GM15510 (cell line): ENCODE results near the gene GAREM2.

Source experiments
- POLR2A ChIP-seq: IDR thresholded peaks from 3 replicates; pipeline ENCODE4 v1.6.1; 2011; ENCODE audit warnings: borderline replicate concordance; ENCODE audit not compliant: insufficient read length; ENCODE audit errors: extremely low read depth

GAREM2 gene

DNA sequence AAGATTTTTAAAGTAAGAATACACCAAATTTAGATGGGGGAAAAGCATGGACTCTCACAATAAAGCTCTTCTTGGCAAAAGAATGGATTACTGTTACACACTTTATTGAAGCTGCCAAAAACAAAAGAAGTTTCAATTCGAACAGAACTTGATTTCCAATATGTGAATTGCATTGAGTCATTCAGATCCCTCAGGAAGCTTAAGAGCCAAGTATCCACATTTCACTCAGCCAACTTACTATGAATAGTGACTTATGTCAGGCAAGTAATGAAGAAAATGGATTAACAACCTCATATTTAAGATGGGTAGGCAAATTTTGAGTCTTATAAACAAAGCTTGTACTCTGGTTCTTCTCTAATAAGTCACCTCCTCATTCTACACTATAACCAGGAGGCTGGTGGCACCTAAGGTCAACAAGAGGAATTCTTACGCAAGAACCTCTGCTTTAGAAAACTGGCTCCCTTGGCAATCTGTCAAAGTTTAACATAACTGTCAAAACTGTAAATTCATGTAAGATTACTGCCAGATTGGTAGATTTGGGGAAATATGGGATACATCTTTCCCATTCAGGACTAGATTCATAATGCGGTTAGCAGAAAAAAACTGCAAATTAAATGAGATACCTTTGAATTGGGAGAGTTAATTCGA, 65.5 kb downstream of the GAREM2 start:
- TF ChIP-seq POLR2A: no peak
